K562 (cell line): Measurements from ENCODE around the gene CST6. TPM values are rescaled to one million over a fixed set of nuclear protein-coding genes. Genes with fewer than 3 reads are reported as not detected.

Experiments used
- HCFC1 ChIP-seq: IDR thresholded peaks from 2 replicates; pipeline ENCODE4 v1.6.1; 2012; ENCODE audit warnings: low read depth, low read length, improper control_type of control experiment
- HNRNPUL1 ChIP-seq: fragments of 200-400 bp; formaldehyde crosslinking; IDR thresholded peaks from 2 replicates; pipeline ENCODE4 v1.6.1; 2017; ENCODE audit warnings: low read length
- KAT2B ChIP-seq: IDR thresholded peaks from one replicate; pipeline ENCODE4 v1.6.1; 2012; ENCODE audit warnings: low read depth, mild to moderate bottlenecking, control low read depth, inconsistent platforms, low read length, moderate library complexity
- KDM1A ChIP-seq, 2 experiments: fragments of 450-650 bp; IDR thresholded peaks; 2 replicates each; pipeline ENCODE4 v1.6.1; 2016; ENCODE audit warnings: mild to moderate bottlenecking in 2 of 2
- MEF2A ChIP-seq: IDR thresholded peaks from 2 replicates; pipeline ENCODE4 v1.6.1; 2011; ENCODE audit warnings: low read depth, mild to moderate bottlenecking, low read length, moderate library complexity; ENCODE audit not compliant: control insufficient read depth
- MTF1 ChIP-seq: fragments of 250-450 bp; sonication (Bioruptor Pico); IDR thresholded peaks from 2 replicates; pipeline ENCODE4 v1.9.0; 2021; ENCODE audit warnings: moderate library complexity, mild to moderate bottlenecking, inconsistent platforms, borderline replicate concordance
- NCOA4 ChIP-seq: fragments of 450-650 bp; IDR thresholded peaks from 2 replicates; pipeline ENCODE4 v1.6.1; 2018; ENCODE audit warnings: mild to moderate bottlenecking; ENCODE audit not compliant: partially characterized antibody
- NELFE ChIP-seq: IDR thresholded peaks from 2 replicates; pipeline ENCODE4 v1.6.1; 2011; ENCODE audit warnings: mild to moderate bottlenecking; ENCODE audit not compliant: insufficient read depth, insufficient read length
- NR3C1 ChIP-seq: sonication (generic); formaldehyde crosslinking; IDR thresholded peaks from 2 replicates; pipeline ENCODE4 v1.8.1; 2022; ENCODE audit warnings: missing genetic modification reagents
- RBBP5 ChIP-seq: fragments of 200-600 bp; sonication (generic); IDR thresholded peaks from 2 replicates; pipeline ENCODE4 v1.6.1; 2012; ENCODE audit warnings: borderline replicate concordance, mild to moderate bottlenecking, low read length, control low read depth, inconsistent platforms; ENCODE audit not compliant: insufficient read depth, poor library complexity, severe bottlenecking
- RBFOX2 ChIP-seq: fragments of 200-400 bp; formaldehyde crosslinking; IDR thresholded peaks from 2 replicates; pipeline ENCODE4 v1.6.1; 2017; ENCODE audit warnings: low read depth, mild to moderate bottlenecking, low read length, moderate library complexity
- SPI1 ChIP-seq: IDR thresholded peaks from 2 replicates; pipeline ENCODE4 v1.6.1; 2011; ENCODE audit warnings: low read depth, low read length, control low read depth, borderline replicate concordance
- SUPT5H ChIP-seq: fragments of 450-650 bp; IDR thresholded peaks from 2 replicates; pipeline ENCODE4 v1.6.1; 2016
- TCF3 ChIP-seq: sonication (generic); formaldehyde crosslinking; IDR thresholded peaks from 2 replicates; pipeline ENCODE4 v1.4.0; 2020; ENCODE audit warnings: mild to moderate bottlenecking, missing genetic modification reagents
- WHSC1 ChIP-seq: IDR thresholded peaks from one replicate; pipeline ENCODE4 v1.6.1; 2012; ENCODE audit warnings: low read length, control low read depth, inconsistent platforms
- ZNF316 ChIP-seq: fragments of 450-650 bp; IDR thresholded peaks from 2 replicates; pipeline ENCODE4 v1.6.1; 2016
- ZNF431 ChIP-seq: sonication (generic); formaldehyde crosslinking; IDR thresholded peaks from 2 replicates; pipeline ENCODE4 v1.8.0; 2022; ENCODE audit warnings: mild to moderate bottlenecking, missing genetic modification reagents
- ZNF778 ChIP-seq: fragments of 450-650 bp; formaldehyde crosslinking; IDR thresholded peaks from 2 replicates; pipeline ENCODE4 v1.4.0; 2020; ENCODE audit warnings: mild to moderate bottlenecking, moderate library complexity
- polyA plus RNA-seq, 8 experiments: library from polyadenylated mRNA; depleted of rRNA in 4 of 8; stranded (reverse) in 5 of 8; unstranded in 3 of 8; fragments of >200 nt; fragmentation: Nextera tagmentation in 2 of 8; fragmentation: Illumina TruSeq in 1 of 8; extraction: Ambion mirVana in 2 of 8; extraction: Trizol in 1 of 8; gene quantifications; 2 replicates each; pipeline versions ENCODE4 v1.2.1 to v1.2.3, GENCODE V29; 2011 to 2014; ENCODE audit warnings: inconsistent platforms in 1 of 8, missing spikeins in 1 of 8
- total RNA-seq, 7 experiments: library from RNA; depleted of rRNA in 6 of 7; stranded (reverse); fragments of >200 nt in 6 of 7; fragmentation: Illumina TruSeq in 2 of 7; extraction: Trizol in 2 of 7; gene quantifications; 2 replicates each; pipeline versions ENCODE4 v1.2.1 to v1.2.3, GENCODE V29; 2011 to 2021; ENCODE audit warnings: low replicate concordance in 1 of 7
- TF ChIP-seq, protein P1 (sequence below): fragments of 450-650 bp; IDR thresholded peaks from 2 replicates; pipeline ENCODE4 v1.6.1; 2017; ENCODE audit warnings: antibody characterized with exemption, mild to moderate bottlenecking
- TF ChIP-seq, protein P2 (sequence below), 2 experiments: fragments of 450-650 bp in 1 of 2; sonication (generic) in 1 of 2; formaldehyde crosslinking; conservative IDR thresholded peaks; 2 replicates each; pipeline versions ENCODE4 v1.4.0 to v1.8.1; 2020 to 2022; ENCODE audit warnings: mild to moderate bottlenecking in 1 of 2, missing genetic modification reagents in 1 of 2
- TF ChIP-seq, protein P3 (sequence below): fragments of 450-650 bp; formaldehyde crosslinking; IDR thresholded peaks from 2 replicates; pipeline ENCODE4 v1.4.0; 2020; ENCODE audit warnings: mild to moderate bottlenecking, moderate library complexity
- TF ChIP-seq, protein P4 (sequence below): sonication (generic); formaldehyde crosslinking; IDR thresholded peaks from 2 replicates; pipeline ENCODE4 v1.8.1; 2023; ENCODE audit warnings: mild to moderate bottlenecking, missing genetic modification reagents, moderate library complexity

CST6 gene
- total and polyA plus RNA-seq, 9 of the 15 experiments (the other 6 are each of a cell fraction or from before 2014, with no cell fraction given) = not detected

DNA sequence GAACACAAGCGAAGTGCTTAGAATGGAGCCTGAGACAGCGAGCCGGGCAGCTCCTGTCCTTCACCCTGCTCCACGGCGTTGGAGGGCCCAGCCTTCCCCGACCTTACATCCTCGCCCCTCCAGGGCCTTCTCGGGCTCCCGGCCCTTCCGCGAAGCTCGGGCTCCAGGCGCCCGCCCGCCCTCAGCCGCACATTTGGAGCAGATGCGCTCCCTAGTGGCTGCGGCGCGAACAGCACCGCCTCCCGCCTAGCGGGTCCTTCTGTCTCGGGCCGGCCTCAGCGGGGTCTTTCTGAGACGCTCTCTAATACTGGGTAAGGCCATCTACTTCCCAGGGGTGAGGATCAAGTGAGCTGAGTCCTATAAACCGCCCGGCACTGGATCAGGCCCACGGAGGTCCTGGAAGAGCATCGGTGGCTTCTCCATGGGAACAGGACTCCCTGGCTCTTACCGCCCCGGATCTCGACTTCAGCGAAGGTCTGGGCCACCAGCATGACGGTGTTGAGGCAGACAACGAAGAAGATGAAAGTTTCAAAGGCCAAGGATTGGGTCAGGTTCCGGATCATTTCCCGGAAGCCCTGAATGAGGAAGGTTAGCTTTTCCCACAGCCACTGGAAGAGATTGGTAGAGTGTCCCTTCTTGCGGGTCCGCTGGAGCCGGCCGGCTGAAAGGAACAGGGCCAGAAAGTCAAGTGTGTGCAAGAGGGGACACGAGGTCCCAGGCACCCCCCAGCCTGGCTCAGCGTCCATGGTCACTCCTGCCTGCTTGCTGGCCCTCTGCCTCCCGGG, 10.8 kb downstream of the CST6 start (continued):
- no peak for TF ChIP-seq MTF1 (CRISPR knock-in tag)
- no peak for TF ChIP-seq NELFE
- no peak for TF ChIP-seq MEF2A
- no peak for TF ChIP-seq KAT2B
- TF ChIP-seq, protein P1, sequence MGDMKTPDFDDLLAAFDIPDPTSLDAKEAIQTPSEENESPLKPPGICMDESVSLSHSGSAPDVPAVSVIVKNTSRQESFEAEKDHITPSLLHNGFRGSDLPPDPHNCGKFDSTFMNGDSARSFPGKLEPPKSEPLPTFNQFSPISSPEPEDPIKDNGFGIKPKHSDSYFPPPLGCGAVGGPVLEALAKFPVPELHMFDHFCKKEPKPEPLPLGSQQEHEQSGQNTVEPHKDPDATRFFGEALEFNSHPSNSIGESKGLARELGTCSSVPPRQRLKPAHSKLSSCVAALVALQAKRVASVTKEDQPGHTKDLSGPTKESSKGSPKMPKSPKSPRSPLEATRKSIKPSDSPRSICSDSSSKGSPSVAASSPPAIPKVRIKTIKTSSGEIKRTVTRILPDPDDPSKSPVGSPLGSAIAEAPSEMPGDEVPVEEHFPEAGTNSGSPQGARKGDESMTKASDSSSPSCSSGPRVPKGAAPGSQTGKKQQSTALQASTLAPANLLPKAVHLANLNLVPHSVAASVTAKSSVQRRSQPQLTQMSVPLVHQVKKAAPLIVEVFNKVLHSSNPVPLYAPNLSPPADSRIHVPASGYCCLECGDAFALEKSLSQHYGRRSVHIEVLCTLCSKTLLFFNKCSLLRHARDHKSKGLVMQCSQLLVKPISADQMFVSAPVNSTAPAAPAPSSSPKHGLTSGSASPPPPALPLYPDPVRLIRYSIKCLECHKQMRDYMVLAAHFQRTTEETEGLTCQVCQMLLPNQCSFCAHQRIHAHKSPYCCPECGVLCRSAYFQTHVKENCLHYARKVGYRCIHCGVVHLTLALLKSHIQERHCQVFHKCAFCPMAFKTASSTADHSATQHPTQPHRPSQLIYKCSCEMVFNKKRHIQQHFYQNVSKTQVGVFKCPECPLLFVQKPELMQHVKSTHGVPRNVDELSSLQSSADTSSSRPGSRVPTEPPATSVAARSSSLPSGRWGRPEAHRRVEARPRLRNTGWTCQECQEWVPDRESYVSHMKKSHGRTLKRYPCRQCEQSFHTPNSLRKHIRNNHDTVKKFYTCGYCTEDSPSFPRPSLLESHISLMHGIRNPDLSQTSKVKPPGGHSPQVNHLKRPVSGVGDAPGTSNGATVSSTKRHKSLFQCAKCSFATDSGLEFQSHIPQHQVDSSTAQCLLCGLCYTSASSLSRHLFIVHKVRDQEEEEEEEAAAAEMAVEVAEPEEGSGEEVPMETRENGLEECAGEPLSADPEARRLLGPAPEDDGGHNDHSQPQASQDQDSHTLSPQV = no peak; the same call in 1 of the 2 replicates
- no peak for TF ChIP-seq SUPT5H
- TF ChIP-seq, protein P2, sequence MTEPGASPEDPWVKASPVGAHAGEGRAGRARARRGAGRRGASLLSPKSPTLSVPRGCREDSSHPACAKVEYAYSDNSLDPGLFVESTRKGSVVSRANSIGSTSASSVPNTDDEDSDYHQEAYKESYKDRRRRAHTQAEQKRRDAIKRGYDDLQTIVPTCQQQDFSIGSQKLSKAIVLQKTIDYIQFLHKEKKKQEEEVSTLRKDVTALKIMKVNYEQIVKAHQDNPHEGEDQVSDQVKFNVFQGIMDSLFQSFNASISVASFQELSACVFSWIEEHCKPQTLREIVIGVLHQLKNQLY (CRISPR knock-in tag; conservative IDR thresholded peaks at IDR 0.05) = no peak
- no peak for TF ChIP-seq NR3C1
- no peak for TF ChIP-seq ZNF778 (CRISPR knock-in tag)
- 0 out of 2 replicates have a peak, but pooled peaks have one; percentile 31 for TF ChIP-seq HCFC1
- TF ChIP-seq, protein P3, sequence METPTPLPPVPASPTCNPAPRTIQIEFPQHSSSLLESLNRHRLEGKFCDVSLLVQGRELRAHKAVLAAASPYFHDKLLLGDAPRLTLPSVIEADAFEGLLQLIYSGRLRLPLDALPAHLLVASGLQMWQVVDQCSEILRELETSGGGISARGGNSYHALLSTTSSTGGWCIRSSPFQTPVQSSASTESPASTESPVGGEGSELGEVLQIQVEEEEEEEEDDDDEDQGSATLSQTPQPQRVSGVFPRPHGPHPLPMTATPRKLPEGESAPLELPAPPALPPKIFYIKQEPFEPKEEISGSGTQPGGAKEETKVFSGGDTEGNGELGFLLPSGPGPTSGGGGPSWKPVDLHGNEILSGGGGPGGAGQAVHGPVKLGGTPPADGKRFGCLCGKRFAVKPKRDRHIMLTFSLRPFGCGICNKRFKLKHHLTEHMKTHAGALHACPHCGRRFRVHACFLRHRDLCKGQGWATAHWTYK (CRISPR knock-in tag) = no peak
- no peak for TF ChIP-seq NCOA4
- peak; percentile 73 for TF ChIP-seq RBFOX2
- no peak for TF ChIP-seq WHSC1
- no peak for TF ChIP-seq RBBP5
- TF ChIP-seq, protein P4, sequence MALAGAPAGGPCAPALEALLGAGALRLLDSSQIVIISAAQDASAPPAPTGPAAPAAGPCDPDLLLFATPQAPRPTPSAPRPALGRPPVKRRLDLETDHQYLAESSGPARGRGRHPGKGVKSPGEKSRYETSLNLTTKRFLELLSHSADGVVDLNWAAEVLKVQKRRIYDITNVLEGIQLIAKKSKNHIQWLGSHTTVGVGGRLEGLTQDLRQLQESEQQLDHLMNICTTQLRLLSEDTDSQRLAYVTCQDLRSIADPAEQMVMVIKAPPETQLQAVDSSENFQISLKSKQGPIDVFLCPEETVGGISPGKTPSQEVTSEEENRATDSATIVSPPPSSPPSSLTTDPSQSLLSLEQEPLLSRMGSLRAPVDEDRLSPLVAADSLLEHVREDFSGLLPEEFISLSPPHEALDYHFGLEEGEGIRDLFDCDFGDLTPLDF = no peak
- no peak for TF ChIP-seq ZNF316
- no peak for TF ChIP-seq HNRNPUL1
- no peak for TF ChIP-seq KDM1A (IDR thresholded peaks at IDR 0.05)
- TF ChIP-seq ZNF431 = no peak
- TF ChIP-seq SPI1 = no peak
- no peak for TF ChIP-seq TCF3
